ENCODE results near the gene CLDN19. TPM values are rescaled to one million over a fixed set of nuclear protein-coding genes. Genes with fewer than 3 reads are reported as not detected.

Gene CLDN19
- 0.19 and 2.3 TPM in 2 replicates for total RNA-seq (ENCODE audit: low replicate concordance)

- peaks cover 21% of the 10 kb centered on the region for H3K4me1 ChIP-seq
- H2AFZ ChIP-seq (replicated peaks), result no peak within 1 kb of the TSS
- no peaks in the 10 kb centered on the region for H3K79me2 ChIP-seq (ENCODE audit: low read depth)
- no peaks in the 10 kb centered on the region for H4K20me1 ChIP-seq (ENCODE audit: low read depth)
- peak; percentile 90 for DNase-seq (ENCODE audit: low spot score)
- Mint-ChIP-seq H3K9me3 (peaks cover 3% of the 10 kb centered on the region), H3K27ac (peak within 1 kb of the TSS; percentile 67), H3K27me3 (ENCODE audit: insufficient read depth, low read depth) (peaks cover 14% of the 10 kb centered on the region), H3K36me3 (peaks cover under 1% of the 10 kb centered on the region), H3K4me1 (peaks cover 38% of the 10 kb centered on the region), H3K4me3 (peak within 1 kb of the TSS; percentile 71)
- H3K4me3 ChIP-seq, result peak within 1 kb of the TSS; percentile 16
- no peaks in the 10 kb centered on the region for H3K9me3 ChIP-seq (ENCODE audit: low read depth)
- TF ChIP-seq EZH2phosphoT487 (IDR thresholded peaks at IDR 0.05) (no peak), CTCF (IDR thresholded peaks at IDR 0.05) (no peak), EZH2 (IDR thresholded peaks at IDR 0.05) (no peak)
- H3K4me2 ChIP-seq, result peak within 1 kb of the TSS; percentile 67
- no peak within 1 kb of the TSS for H3K9ac ChIP-seq
- H3F3A ChIP-seq (ENCODE audit: low read depth), result peaks cover 23% of the 10 kb centered on the region
- H3K27me3 ChIP-seq, result no peaks in the 10 kb centered on the region
- no peaks in the 10 kb centered on the region for H3K36me3 ChIP-seq
- no peak within 1 kb of the TSS for H3K27ac ChIP-seq
These were observed at the start of gene CLDN19 for GRCh38 chr1:42739753-42740700. Gene CLDN19, minus strand, starts transcription at chr1:42740236. Its CDS starts 173 bp downstream, at chr1:42740063.

DNA sequence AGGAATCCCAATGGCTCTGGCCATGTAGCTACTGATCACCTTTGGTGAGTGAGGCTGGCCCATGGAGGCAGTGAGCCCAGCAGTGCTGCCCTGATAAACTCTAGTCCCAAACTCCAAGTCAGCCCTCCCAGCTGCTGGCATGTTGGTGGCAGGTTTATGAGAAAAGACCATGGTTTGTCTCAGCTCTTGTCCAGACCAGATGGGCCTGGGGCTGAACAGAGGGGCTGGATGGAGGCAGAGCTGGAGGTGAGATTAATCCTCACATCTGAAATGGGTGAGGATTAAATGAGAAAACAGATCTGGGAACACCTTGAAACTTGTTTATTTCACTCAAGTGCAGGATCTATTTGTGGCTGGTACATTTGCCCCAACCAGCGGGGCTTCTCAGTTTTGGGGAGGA lies 48.0 kb upstream of the CLDN19 start:
- no peak overlapping the region for H2AFZ ChIP-seq (replicated peaks)
- H3K4me3 ChIP-seq, result no peak overlapping the region
- H3K79me2 ChIP-seq (ENCODE audit: low read depth), result no peaks in the 10 kb centered on the region
- no peaks in the 10 kb centered on the region for H3K9me3 Mint-ChIP-seq
- peaks cover under 1% of the 10 kb centered on the region for H3K4me1 Mint-ChIP-seq
- H3K27me3 ChIP-seq, result no peaks in the 10 kb centered on the region
- peaks cover 8% of the 10 kb centered on the region for H3K36me3 Mint-ChIP-seq
- H3K36me3 ChIP-seq, result no peaks in the 10 kb centered on the region
- H3K4me1 ChIP-seq, result no peaks in the 10 kb centered on the region
- no peak for TF ChIP-seq CTCF (IDR thresholded peaks at IDR 0.05)
- no peak for TF ChIP-seq EZH2 (IDR thresholded peaks at IDR 0.05)
- TF ChIP-seq EZH2phosphoT487 (IDR thresholded peaks at IDR 0.05), result no peak
- H4K20me1 ChIP-seq (ENCODE audit: low read depth), result no peaks in the 10 kb centered on the region
- no peak overlapping the region for H3K9ac ChIP-seq
- H3K4me3 Mint-ChIP-seq, result no peak overlapping the region
- no peaks in the 10 kb centered on the region for H3F3A ChIP-seq (ENCODE audit: low read depth)
- H3K4me2 ChIP-seq, result no peak overlapping the region
- no peak overlapping the region for H3K27ac ChIP-seq
- peaks cover 7% of the 10 kb centered on the region for H3K27me3 Mint-ChIP-seq (ENCODE audit: insufficient read depth, low read depth)
- peak overlapping the region; percentile 30 for H3K27ac Mint-ChIP-seq
- H3K9me3 ChIP-seq (ENCODE audit: low read depth), result no peaks in the 10 kb centered on the region
- DNase-seq (ENCODE audit: low spot score), result no peak

GRCh38 chr1:42786097-42786496 lies 46.1 kb upstream of the CLDN19 start:
- Histone ChIP-seq H3K27ac (no peak overlapping the region), H3F3A (ENCODE audit: low read depth) (no peaks in the 10 kb centered on the region), H3K9ac (no peak overlapping the region), H3K9me3 (ENCODE audit: low read depth) (no peaks in the 10 kb centered on the region), H2AFZ (replicated peaks) (no peak overlapping the region), H3K79me2 (ENCODE audit: low read depth) (no peaks in the 10 kb centered on the region), H3K36me3 (no peaks in the 10 kb centered on the region), H3K4me1 (no peaks in the 10 kb centered on the region), H3K27me3 (no peaks in the 10 kb centered on the region), H3K4me3 (no peak overlapping the region), H4K20me1 (ENCODE audit: low read depth) (no peaks in the 10 kb centered on the region), H3K4me2 (no peak overlapping the region)
- H3K4me1 Mint-ChIP-seq, result no peaks in the 10 kb centered on the region
- TF ChIP-seq EZH2phosphoT487 (IDR thresholded peaks at IDR 0.05) (no peak), CTCF (IDR thresholded peaks at IDR 0.05) (no peak), EZH2 (IDR thresholded peaks at IDR 0.05) (no peak)
- H3K36me3 Mint-ChIP-seq, result peaks cover 12% of the 10 kb centered on the region
- no peak overlapping the region for H3K4me3 Mint-ChIP-seq
- peak overlapping the region; percentile 20 for H3K27ac Mint-ChIP-seq
- H3K9me3 Mint-ChIP-seq, result no peaks in the 10 kb centered on the region
- peaks cover 4% of the 10 kb centered on the region for H3K27me3 Mint-ChIP-seq (ENCODE audit: insufficient read depth, low read depth)
- no peak for DNase-seq (ENCODE audit: low spot score)

Data from neural progenitor cell (in vitro differentiated cells).